IMR-90 (cell line): ENCODE measurements around the gene CCL19. TPM values are rescaled to one million over a fixed set of nuclear protein-coding genes. Genes with fewer than 3 reads are reported as not detected.

ENCODE experiments used
- ATAC-seq: fragments of 200-7000 bp; cut with Tn5 transposase; 2 replicates; pipeline ENCODE4 v1.9.1; 2020; ENCODE audit warnings: low read depth, mild to moderate bottlenecking, moderate library complexity
- BruUV-seq: library from RNA; stranded (reverse); fragments of 400-500 nt; replicated peaks from 2 replicates; lab custom pipeline; 2021; lab: Mats Ljungman, UMichigan
- CTCF ChIA-PET: fragments of 300-600 bp; formaldehyde crosslinking; extraction: SDS; loops from one replicate; lab custom pipeline; 2021; ENCODE audit warnings: antibody characterized with exemption; lab: Yijun Ruan, JAX
- POLR2A ChIA-PET: fragments of 300-600 bp; sonication (Branson Sonifier 250); formaldehyde crosslinking; loops from one replicate; lab custom pipeline; 2022; ENCODE audit warnings: antibody characterized with exemption; ENCODE audit not compliant: unreplicated experiment; lab: Charles Lee
- DNase-seq: peaks from one replicate; pipeline ENCODE4 v3.0.0; 2013
- H2AFZ ChIP-seq: replicated peaks from 2 replicates; pipeline ENCODE3; 2013; ENCODE audit warnings: low read length, mild to moderate bottlenecking; ENCODE audit not compliant: poor library complexity
- H2AK5ac ChIP-seq: 2 replicates; pipeline ENCODE4 v1.6.1; 2013; ENCODE audit warnings: low read depth, low read length, inconsistent platforms
- H2AK9ac ChIP-seq: replicated peaks from 2 replicates; pipeline ENCODE3; 2013; ENCODE audit warnings: mild to moderate bottlenecking, low read depth, low read length, moderate library complexity; ENCODE audit not compliant: poor library complexity
- H2BK120ac ChIP-seq: 2 replicates; pipeline ENCODE4 v1.6.1; 2013; ENCODE audit warnings: low read depth, low read length, inconsistent platforms
- H2BK15ac ChIP-seq: 3 replicates; pipeline ENCODE4 v1.6.1; 2013; ENCODE audit warnings: low read depth, low read length, inconsistent platforms
- H2BK20ac ChIP-seq: 2 replicates; pipeline ENCODE4 v1.6.1; 2013; ENCODE audit warnings: low read depth, mild to moderate bottlenecking, inconsistent platforms, low read length, moderate library complexity
- H2BK5ac ChIP-seq: 2 replicates; pipeline ENCODE4 v1.6.1; 2013; ENCODE audit warnings: mild to moderate bottlenecking, low read depth, low read length, inconsistent platforms; ENCODE audit not compliant: poor library complexity, severe bottlenecking
- H3K14ac ChIP-seq: replicated peaks from 2 replicates; pipeline ENCODE4 v1.6.1; 2013; ENCODE audit warnings: low read depth, low read length, inconsistent platforms
- H3K18ac ChIP-seq: 2 replicates; pipeline ENCODE4 v1.6.1; 2013; ENCODE audit warnings: low read depth, low read length, control low read depth
- H3K23ac ChIP-seq: 2 replicates; pipeline ENCODE4 v1.6.1; 2013; ENCODE audit warnings: low read depth, low read length, inconsistent platforms
- H3K27ac ChIP-seq: 2 replicates; pipeline ENCODE4 v1.5.1; 2013; ENCODE audit warnings: mild to moderate bottlenecking, control low read depth, low read length; ENCODE audit not compliant: insufficient read depth
- H3K27me3 ChIP-seq: 2 replicates; pipeline ENCODE4 v1.6.1; 2013; ENCODE audit warnings: low read length; ENCODE audit not compliant: control insufficient read depth, insufficient read depth
- H3K36me3 ChIP-seq: 2 replicates; pipeline ENCODE4 v1.6.1; 2013; ENCODE audit warnings: low read length, mixed read lengths; ENCODE audit not compliant: control insufficient read depth, insufficient read depth
- H3K4ac ChIP-seq: 2 replicates; pipeline ENCODE4 v1.6.1; 2013; ENCODE audit warnings: low read depth, low read length, inconsistent platforms
- H3K4me1 ChIP-seq: 2 replicates; pipeline ENCODE4 v1.6.1; 2013; ENCODE audit warnings: low read length, mixed read lengths; ENCODE audit not compliant: control insufficient read depth, insufficient read depth
- H3K4me2 ChIP-seq: 2 replicates; pipeline ENCODE4 v1.6.1; 2013; ENCODE audit warnings: low read depth, mild to moderate bottlenecking, control low read depth, low read length, moderate library complexity
- H3K4me3 ChIP-seq: 2 replicates; pipeline ENCODE4 v1.5.1; 2013; ENCODE audit warnings: low read depth, mild to moderate bottlenecking, control low read depth, low read length, moderate library complexity; ENCODE audit not compliant: insufficient read depth
- H3K56ac ChIP-seq: 2 replicates; pipeline ENCODE4 v1.6.1; 2013; ENCODE audit warnings: low read length, inconsistent platforms; ENCODE audit not compliant: insufficient read depth; ENCODE audit errors: extremely low read depth
- H3K79me1 ChIP-seq, 2 experiments: 2 replicates each; pipeline ENCODE4 v1.6.1; 2013; ENCODE audit warnings: low read length in 2 of 2, inconsistent platforms in 1 of 2, low read depth in 1 of 2
- H3K9ac ChIP-seq: 2 replicates; pipeline ENCODE4 v1.6.1; 2013; ENCODE audit warnings: low read depth, low read length, control low read depth
- H3K9me1 ChIP-seq: 2 replicates; pipeline ENCODE4 v1.6.1; 2013; ENCODE audit warnings: low read length, inconsistent platforms; ENCODE audit not compliant: insufficient read depth
- H3K9me3 ChIP-seq: 2 replicates; pipeline ENCODE4 v1.6.1; 2013; ENCODE audit warnings: low read length; ENCODE audit not compliant: control insufficient read depth, insufficient read depth
- H4K20me1 ChIP-seq: 2 replicates; pipeline ENCODE4 v1.6.1; 2013; ENCODE audit warnings: low read length, inconsistent platforms; ENCODE audit not compliant: insufficient read depth
- H4K5ac ChIP-seq: 2 replicates; pipeline ENCODE4 v1.6.1; 2013; ENCODE audit warnings: mild to moderate bottlenecking, low read depth, low read length, control low read depth
- H4K8ac ChIP-seq, 2 experiments: 2 replicates each; pipeline ENCODE4 v1.6.1; 2013; ENCODE audit warnings: low read depth in 2 of 2, low read length in 2 of 2, control low read depth in 1 of 2, inconsistent platforms in 1 of 2
- H4K91ac ChIP-seq: 2 replicates; pipeline ENCODE4 v1.6.1; 2013; ENCODE audit warnings: low read depth, low read length, inconsistent platforms; ENCODE audit not compliant: insufficient read depth
- BHLHE40 ChIP-seq: fragments of 150-350 bp; IDR thresholded peaks from 2 replicates; pipeline ENCODE4 v1.6.1; 2016; ENCODE audit warnings: mild to moderate bottlenecking, low read depth, low read length
- CEBPB ChIP-seq: IDR thresholded peaks from 2 replicates; pipeline ENCODE4 v1.6.1; 2012; ENCODE audit warnings: low read depth, low read length, improper control_type of control experiment
- CHD1 ChIP-seq: IDR thresholded peaks from 2 replicates; pipeline ENCODE4 v1.6.1; 2012; ENCODE audit warnings: low read depth, low read length, improper control_type of control experiment
- CTCF ChIP-seq: conservative IDR thresholded peaks from 2 replicates; pipeline ENCODE4 v1.5.1; 2012; ENCODE audit warnings: mild to moderate bottlenecking, low read depth, low read length, improper control_type of control experiment
- ELK1 ChIP-seq: fragments of 150-350 bp; IDR thresholded peaks from 2 replicates; pipeline ENCODE4 v1.6.1; 2016; ENCODE audit warnings: low read depth, mild to moderate bottlenecking, low read length, moderate library complexity, borderline replicate concordance
- MAFK ChIP-seq: IDR thresholded peaks from 2 replicates; pipeline ENCODE4 v1.6.1; 2012; ENCODE audit warnings: low read depth, low read length, improper control_type of control experiment
- MAZ ChIP-seq: IDR thresholded peaks from 2 replicates; pipeline ENCODE4 v1.6.1; 2012; ENCODE audit warnings: low read depth, mild to moderate bottlenecking, low read length, improper control_type of control experiment, moderate library complexity, borderline replicate concordance
- MXI1 ChIP-seq: IDR thresholded peaks from 2 replicates; pipeline ENCODE4 v1.6.1; 2012; ENCODE audit warnings: low read depth, mild to moderate bottlenecking, low read length, moderate library complexity, borderline replicate concordance
- NFE2L2 ChIP-seq: fragments of 150-350 bp; IDR thresholded peaks from 2 replicates; pipeline ENCODE4 v1.6.1; 2016; ENCODE audit warnings: low read depth, mild to moderate bottlenecking, low read length
- POLR2A ChIP-seq: IDR thresholded peaks from 2 replicates; pipeline ENCODE4 v1.6.1; 2012; ENCODE audit warnings: mild to moderate bottlenecking, low read depth, low read length
- RAD21 ChIP-seq: IDR thresholded peaks from 2 replicates; pipeline ENCODE4 v1.6.1; 2012; ENCODE audit warnings: low read length, improper control_type of control experiment
- RCOR1 ChIP-seq: IDR thresholded peaks from 2 replicates; pipeline ENCODE4 v1.6.1; 2012; ENCODE audit warnings: mild to moderate bottlenecking, low read length, improper control_type of control experiment; ENCODE audit not compliant: insufficient replicate concordance
- RFX5 ChIP-seq: IDR thresholded peaks from 2 replicates; pipeline ENCODE4 v1.8.0; 2012; ENCODE audit warnings: low read depth, mild to moderate bottlenecking, low read length, moderate library complexity
- SMC3 ChIP-seq: fragments of 150-350 bp; IDR thresholded peaks from 2 replicates; pipeline ENCODE4 v1.6.1; 2016; ENCODE audit warnings: low read depth, mild to moderate bottlenecking, antibody characterized with exemption, low read length, moderate library complexity
- WGBS, 2 experiments: methylation state at CpG; one replicate each; pipeline versions ENCODE4 v1.1.5 to v1.1.7; 2013; ENCODE audit warnings: missing lambda C conversion rate in 2 of 2; ENCODE audit not compliant: insufficient read length in 1 of 2; ENCODE audit errors: extremely low coverage in 2 of 2; 5-methylcytosine and 5-hydroxymethylcytosine counted together
- dilution Hi-C: fragments of 300-500 bp; cut with HindIII; formaldehyde crosslinking; loops from one replicate; pipeline ENCODE4 v1.14.3; 2018; ENCODE audit warnings: low sequenced_read_pairs; ENCODE audit not compliant: unreplicated experiment
- in situ Hi-C: fragments of 300-500 bp; cut with MboI; formaldehyde crosslinking; loops from 3 replicates; pipeline ENCODE4 v1.14.3; 2019; ENCODE audit warnings: low sequenced_read_pairs, inconsistent platforms, mixed read lengths
- intact Hi-C: fragments of 100-400 bp; cut with micrococcal nuclease; formaldehyde crosslinking; loops from 2 replicates; pipeline ENCODE4 v1.10.0; 2022
- polyA plus RNA-seq, 3 experiments: library from polyadenylated mRNA; depleted of rRNA; stranded (reverse); fragments of >200 nt; gene quantifications; 2 replicates each; pipeline ENCODE4 v1.2.3, GENCODE V29; 2012; ENCODE audit warnings: low replicate concordance in 1 of 3
- total RNA-seq: library from RNA; depleted of rRNA; stranded (reverse); fragments of >200 nt; gene quantifications from 2 replicates; pipeline ENCODE4 v1.2.3, GENCODE V29; 2012
- TF ChIP-seq, protein P1 (sequence below): fragments of 150-350 bp; IDR thresholded peaks from 2 replicates; pipeline ENCODE4 v1.6.1; 2017; ENCODE audit warnings: mild to moderate bottlenecking, antibody characterized with exemption, low read length, low read depth

Gene CCL19
- total and polyA plus RNA-seq, 2 of the 4 experiments (the other 2 are of a cell fraction) = not detected

GRCh38 chr9:34719021-34719768 lies 28.1 kb upstream of the CCL19 start:
- H3K79me1 ChIP-seq = no peaks in the 10 kb centered on the region
- no peak overlapping the region for H2BK120ac ChIP-seq
- H3K4ac ChIP-seq = no peak overlapping the region
- H2AFZ ChIP-seq = no peak overlapping the region
- 78% methylated on average over 3 of the region's 8 CpGs; no CpG with 5 or more reads in 1 of the 2 experiments for WGBS, 2 experiments
- DNase-seq (no peak), ATAC-seq (no peak)
- dilution Hi-C loops (no loop called here), intact Hi-C loops (no loop called here), in situ Hi-C loops (no loop called here)
- H2BK15ac ChIP-seq = no peak overlapping the region
- H4K20me1 ChIP-seq = no peaks in the 10 kb centered on the region
- H4K91ac ChIP-seq = no peak overlapping the region
- H3K27ac ChIP-seq = no peak overlapping the region
- BruUV-seq = no TSS peak
- no peak overlapping the region for H3K18ac ChIP-seq
- H3K9me3 ChIP-seq = no peaks in the 10 kb centered on the region
- H3K4me3 ChIP-seq = no peak overlapping the region
- no peak overlapping the region for H3K9ac ChIP-seq
- no peaks in the 10 kb centered on the region; the same call in 1 of the 2 replicates for H3K4me1 ChIP-seq
- no peak overlapping the region for H2AK9ac ChIP-seq
- H4K8ac ChIP-seq = no peak overlapping the region
- H2BK5ac ChIP-seq = no peak overlapping the region
- peaks cover 2% of the 10 kb centered on the region; the same call in 1 of the 2 replicates for H3K9me1 ChIP-seq
- ChIA-PET POLR2A (no interaction called here), CTCF (interaction anchor here (0.5 kb wide), 1 partner anchor 63 kb away, joined by 4 read pairs; no protein-coding TSS in a partner anchor)
- no peaks in the 10 kb centered on the region for H3K36me3 ChIP-seq
- H2AK5ac ChIP-seq = no peak overlapping the region
- H3K4me2 ChIP-seq = no peak overlapping the region
- no peak overlapping the region for H4K5ac ChIP-seq
- H3K14ac ChIP-seq = no peak overlapping the region
- no peak overlapping the region for H3K23ac ChIP-seq
- H3K56ac ChIP-seq = no peak overlapping the region
- no peak overlapping the region for H2BK20ac ChIP-seq
- H3K27me3 ChIP-seq = peaks cover 23% of the 10 kb centered on the region
- TF ChIP-seq CHD1 (no peak), RCOR1 (no peak), POLR2A (no peak), SMC3 (no peak), CTCF (no peak), NFE2L2 (no peak), RAD21 (no peak), CEBPB (no peak), ELK1 (no peak), BHLHE40 (no peak), MAZ (no peak), RFX5 (no peak), MXI1 (no peak), MAFK (no peak)
- TF ChIP-seq, protein P1, sequence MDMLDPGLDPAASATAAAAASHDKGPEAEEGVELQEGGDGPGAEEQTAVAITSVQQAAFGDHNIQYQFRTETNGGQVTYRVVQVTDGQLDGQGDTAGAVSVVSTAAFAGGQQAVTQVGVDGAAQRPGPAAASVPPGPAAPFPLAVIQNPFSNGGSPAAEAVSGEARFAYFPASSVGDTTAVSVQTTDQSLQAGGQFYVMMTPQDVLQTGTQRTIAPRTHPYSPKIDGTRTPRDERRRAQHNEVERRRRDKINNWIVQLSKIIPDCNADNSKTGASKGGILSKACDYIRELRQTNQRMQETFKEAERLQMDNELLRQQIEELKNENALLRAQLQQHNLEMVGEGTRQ = no peak
